Brain microvascular endothelial cell (primary cell): ENCODE data around the gene GPAM.

Experiments used
- DNase-seq: peaks from one replicate; pipeline ENCODE4 v3.0.0-alpha.2; 2020
- H3K27ac ChIP-seq: fragments of 250-450 bp; sonication (Bioruptor Pico); 2 replicates; pipeline ENCODE4 v1.5.1; 2020; ENCODE audit warnings: mild to moderate bottlenecking, moderate library complexity
- H3K27me3 ChIP-seq: fragments of 250-450 bp; sonication (Bioruptor Pico); replicated peaks from 2 replicates; pipeline ENCODE4 v1.5.1; 2020; ENCODE audit warnings: mild to moderate bottlenecking
- H3K36me3 ChIP-seq: fragments of 250-450 bp; sonication (Bioruptor Pico); replicated peaks from 2 replicates; pipeline ENCODE4 v1.5.1; 2020; ENCODE audit warnings: mild to moderate bottlenecking
- H3K4me3 ChIP-seq: 2 replicates; pipeline ENCODE4 v1.5.1; 2011; ENCODE audit warnings: low read depth, mild to moderate bottlenecking, control low read depth, low read length, moderate library complexity
- in situ Hi-C: cut with HindIII; loops from 2 replicates; pipeline ENCODE4 v1.10.0; 2017; ENCODE audit warnings: low sequenced_read_pairs, low pct_ligation_motif_present
- TF ChIP-seq, protein P1 (sequence below): IDR thresholded peaks from 2 replicates; pipeline ENCODE4 v1.5.1; 2011; ENCODE audit warnings: low read depth, mild to moderate bottlenecking, moderate library complexity, low read length, control low read depth, inconsistent platforms; ENCODE audit errors: missing control alignments

The GPAM gene

DNA sequence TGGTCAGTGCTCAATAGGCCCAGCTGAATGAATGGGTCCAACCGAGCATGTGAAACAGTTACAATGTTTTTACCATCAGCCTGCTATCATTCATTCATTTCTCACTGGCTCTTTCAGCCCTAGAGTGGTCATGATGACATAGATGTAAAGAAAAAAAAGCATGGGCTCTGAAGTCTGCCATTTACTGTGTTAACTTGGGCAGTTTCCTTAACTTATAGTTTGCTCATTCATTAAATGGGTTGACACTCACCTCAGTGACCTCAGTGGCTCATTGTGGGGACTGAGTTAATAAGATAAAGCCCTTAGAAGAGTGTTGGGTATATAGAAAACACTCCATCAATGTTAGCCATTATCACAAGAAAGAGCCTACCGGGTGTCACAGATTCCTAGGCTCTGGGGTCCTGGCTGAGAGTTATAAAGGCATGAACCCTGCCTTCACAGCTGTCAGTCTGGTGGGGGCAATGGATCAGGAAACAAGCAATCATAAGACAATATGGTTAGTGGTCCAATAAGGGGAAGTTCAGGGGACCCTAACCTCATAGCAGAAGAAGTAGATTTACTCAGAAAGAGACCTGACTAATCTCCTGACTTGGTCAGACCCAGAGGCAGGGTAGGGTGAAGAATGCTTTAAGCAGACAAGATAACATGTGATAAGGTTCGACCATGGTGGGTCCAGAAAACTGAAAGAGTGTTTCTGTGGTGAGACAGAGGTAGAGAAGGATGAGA is 29.7 kb upstream of the GPAM start:
- Histone ChIP-seq H3K36me3 (no peaks in the 10 kb centered on the region), H3K27ac (no peak overlapping the region), H3K27me3 (no peaks in the 10 kb centered on the region), H3K4me3 (no peak overlapping the region)
- in situ Hi-C loops = no loop called here
- no peak for DNase-seq
- TF ChIP-seq, protein P1, sequence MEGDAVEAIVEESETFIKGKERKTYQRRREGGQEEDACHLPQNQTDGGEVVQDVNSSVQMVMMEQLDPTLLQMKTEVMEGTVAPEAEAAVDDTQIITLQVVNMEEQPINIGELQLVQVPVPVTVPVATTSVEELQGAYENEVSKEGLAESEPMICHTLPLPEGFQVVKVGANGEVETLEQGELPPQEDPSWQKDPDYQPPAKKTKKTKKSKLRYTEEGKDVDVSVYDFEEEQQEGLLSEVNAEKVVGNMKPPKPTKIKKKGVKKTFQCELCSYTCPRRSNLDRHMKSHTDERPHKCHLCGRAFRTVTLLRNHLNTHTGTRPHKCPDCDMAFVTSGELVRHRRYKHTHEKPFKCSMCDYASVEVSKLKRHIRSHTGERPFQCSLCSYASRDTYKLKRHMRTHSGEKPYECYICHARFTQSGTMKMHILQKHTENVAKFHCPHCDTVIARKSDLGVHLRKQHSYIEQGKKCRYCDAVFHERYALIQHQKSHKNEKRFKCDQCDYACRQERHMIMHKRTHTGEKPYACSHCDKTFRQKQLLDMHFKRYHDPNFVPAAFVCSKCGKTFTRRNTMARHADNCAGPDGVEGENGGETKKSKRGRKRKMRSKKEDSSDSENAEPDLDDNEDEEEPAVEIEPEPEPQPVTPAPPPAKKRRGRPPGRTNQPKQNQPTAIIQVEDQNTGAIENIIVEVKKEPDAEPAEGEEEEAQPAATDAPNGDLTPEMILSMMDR = no peak

DNA sequence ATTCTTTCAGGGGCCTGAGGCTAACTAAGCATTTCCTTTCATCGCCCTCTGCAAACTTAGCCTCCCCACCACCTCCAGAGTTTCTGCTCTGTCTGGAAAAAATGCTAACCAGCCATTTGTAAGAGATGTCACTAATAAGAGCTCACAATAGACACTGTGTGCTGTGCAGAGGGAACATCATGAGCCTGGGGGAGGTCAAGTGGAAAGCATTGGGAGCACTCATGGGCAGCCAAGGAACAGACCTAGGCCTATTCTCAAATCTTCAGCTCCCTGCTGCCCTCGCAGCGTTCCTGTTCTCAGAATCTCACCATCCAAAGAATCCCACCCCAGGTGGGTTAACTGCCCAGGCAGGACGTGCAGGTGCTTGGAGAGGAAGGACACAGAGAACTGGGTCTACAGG is 27.1 kb upstream of the GPAM start:
- in situ Hi-C loops = no loop called here
- no peak for DNase-seq
- H3K27me3 ChIP-seq = no peaks in the 10 kb centered on the region
- H3K4me3 ChIP-seq = no peak overlapping the region
- H3K27ac ChIP-seq = no peak overlapping the region
- TF ChIP-seq, protein P1 = no peak
- no peaks in the 10 kb centered on the region for H3K36me3 ChIP-seq

- no peak overlapping the region for H3K27ac ChIP-seq
- DNase-seq = no peak
- H3K27me3 ChIP-seq = no peaks in the 10 kb centered on the region
- no peaks in the 10 kb centered on the region for H3K36me3 ChIP-seq
- no peak overlapping the region for H3K4me3 ChIP-seq
- in situ Hi-C loops = no loop called here
- TF ChIP-seq, protein P1 = no peak
Observed at GRCh38 chr10:112209684-112210131, 26.1 kb upstream of the GPAM start.

GRCh38 chr10:112208997-112209396 is 25.4 kb upstream of the GPAM start:
- no peaks in the 10 kb centered on the region for H3K27me3 ChIP-seq
- no peak for DNase-seq
- no peak overlapping the region for H3K4me3 ChIP-seq
- TF ChIP-seq, protein P1 = no peak
- in situ Hi-C loops = no loop called here
- H3K36me3 ChIP-seq = no peaks in the 10 kb centered on the region
- H3K27ac ChIP-seq = no peak overlapping the region

DNA sequence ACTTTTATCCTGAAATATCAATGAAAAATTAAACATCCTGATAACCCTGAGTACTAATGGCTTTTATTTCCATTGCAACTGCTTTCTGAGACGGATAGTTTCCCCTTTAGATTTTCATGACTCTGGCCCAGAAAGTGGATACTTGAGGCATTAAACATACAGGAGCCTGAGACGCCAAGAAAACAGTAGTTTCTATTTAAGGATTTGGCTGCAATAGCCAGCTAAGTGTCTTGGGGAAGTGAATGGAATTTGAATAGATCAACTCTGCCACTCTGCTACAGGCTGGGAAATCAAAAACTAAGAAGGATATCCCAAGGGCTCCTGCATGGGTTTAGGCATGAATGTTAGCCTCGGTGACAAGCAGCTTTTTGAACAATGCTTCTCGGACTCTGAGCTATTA is 24.7 kb upstream of the GPAM start:
- Histone ChIP-seq H3K4me3 (no peak overlapping the region), H3K27ac (no peak overlapping the region), H3K27me3 (no peaks in the 10 kb centered on the region), H3K36me3 (no peaks in the 10 kb centered on the region)
- TF ChIP-seq, protein P1 = no peak
- in situ Hi-C loops = no loop called here
- no peak for DNase-seq
